ENCODE data around the gene GABARAPL1. TPM values are rescaled to one million over a fixed set of nuclear protein-coding genes. Genes with fewer than 3 reads are reported as not detected.

Gene GABARAPL1
- polyA plus RNA-seq, 1 donor from 2014 or later = 213 TPM

DNA sequence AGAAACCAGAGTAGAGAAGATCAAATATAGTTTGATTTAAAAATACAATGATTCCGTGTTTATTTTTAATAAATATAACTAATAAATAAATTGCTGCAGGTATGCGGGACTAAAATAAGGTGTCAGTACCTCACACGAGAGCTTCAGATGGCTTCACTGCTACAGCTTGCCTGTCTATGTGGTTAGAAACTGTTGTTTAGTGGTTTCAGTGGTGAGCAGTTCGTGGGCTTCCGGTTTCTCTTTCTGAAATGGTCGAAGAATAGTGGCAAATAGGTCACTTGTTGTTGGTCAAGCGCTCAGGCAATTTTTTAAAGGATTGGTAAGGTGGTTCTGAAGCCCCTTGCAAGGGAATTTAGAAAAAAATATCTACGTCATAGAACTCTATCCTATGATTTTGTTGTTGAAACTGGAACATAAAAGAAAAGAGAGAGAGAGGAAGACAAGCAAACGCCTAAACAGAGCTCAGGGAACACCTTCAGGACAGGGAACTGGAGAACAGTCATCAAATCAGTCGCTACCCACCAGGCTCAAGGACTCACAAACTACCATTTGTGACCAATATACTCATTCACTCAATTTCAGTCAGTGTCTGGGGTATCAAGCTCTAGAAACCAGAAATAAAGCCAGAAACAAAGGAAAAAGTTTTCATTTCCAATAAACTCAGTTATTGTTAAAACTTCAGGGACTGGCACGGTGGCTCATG, 31.3 kb downstream of the GABARAPL1 start:
- no peaks in the 10 kb centered on the region for H3K79me2 ChIP-seq (replicated peaks; ENCODE audit: insufficient read depth, low read length)
- no peak overlapping the region for H2AFZ ChIP-seq (ENCODE audit: low read depth, low read length)
- TF ChIP-seq, protein P1, sequence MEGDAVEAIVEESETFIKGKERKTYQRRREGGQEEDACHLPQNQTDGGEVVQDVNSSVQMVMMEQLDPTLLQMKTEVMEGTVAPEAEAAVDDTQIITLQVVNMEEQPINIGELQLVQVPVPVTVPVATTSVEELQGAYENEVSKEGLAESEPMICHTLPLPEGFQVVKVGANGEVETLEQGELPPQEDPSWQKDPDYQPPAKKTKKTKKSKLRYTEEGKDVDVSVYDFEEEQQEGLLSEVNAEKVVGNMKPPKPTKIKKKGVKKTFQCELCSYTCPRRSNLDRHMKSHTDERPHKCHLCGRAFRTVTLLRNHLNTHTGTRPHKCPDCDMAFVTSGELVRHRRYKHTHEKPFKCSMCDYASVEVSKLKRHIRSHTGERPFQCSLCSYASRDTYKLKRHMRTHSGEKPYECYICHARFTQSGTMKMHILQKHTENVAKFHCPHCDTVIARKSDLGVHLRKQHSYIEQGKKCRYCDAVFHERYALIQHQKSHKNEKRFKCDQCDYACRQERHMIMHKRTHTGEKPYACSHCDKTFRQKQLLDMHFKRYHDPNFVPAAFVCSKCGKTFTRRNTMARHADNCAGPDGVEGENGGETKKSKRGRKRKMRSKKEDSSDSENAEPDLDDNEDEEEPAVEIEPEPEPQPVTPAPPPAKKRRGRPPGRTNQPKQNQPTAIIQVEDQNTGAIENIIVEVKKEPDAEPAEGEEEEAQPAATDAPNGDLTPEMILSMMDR (IDR thresholded peaks at IDR 0.05; ENCODE audit: poor library complexity, severe bottlenecking) = no peak
- TF ChIP-seq EP300 (conservative IDR thresholded peaks at IDR 0.05; ENCODE audit: poor library complexity, severe bottlenecking) = no peak
- no peak for TF ChIP-seq POLR2AphosphoS5 (IDR thresholded peaks at IDR 0.05)
- no peak for TF ChIP-seq RAD21 (conservative IDR thresholded peaks at IDR 0.05)
- TF ChIP-seq REST (IDR thresholded peaks at IDR 0.05; ENCODE audit: borderline replicate concordance) = no peak
- TF ChIP-seq MXI1 (conservative IDR thresholded peaks at IDR 0.05; ENCODE audit: poor library complexity, severe bottlenecking) = no peak
- TF ChIP-seq TAF1 (IDR thresholded peaks at IDR 0.05; ENCODE audit: low read depth) = no peak
- TF ChIP-seq SMC3 (conservative IDR thresholded peaks at IDR 0.05; ENCODE audit: poor library complexity) = no peak
- TF ChIP-seq EZH2 (IDR thresholded peaks at IDR 0.05; ENCODE audit: borderline replicate concordance, insufficient read depth, low read length, poor library complexity, severe bottlenecking) = no peak
- H3K4me3 ChIP-seq (ENCODE audit: low read length) = no peak overlapping the region
- H3K9me2 ChIP-seq (ENCODE audit: insufficient read depth, low read length) = no peaks in the 10 kb centered on the region
- H3F3A ChIP-seq (ENCODE audit: insufficient read depth, low read length, poor library complexity, severe bottlenecking) = no peaks in the 10 kb centered on the region
- H3K36me3 ChIP-seq (ENCODE audit: insufficient read depth, low read length) = no peaks in the 10 kb centered on the region
- H4K20me1 ChIP-seq (ENCODE audit: insufficient read depth) = no peaks in the 10 kb centered on the region
- H3K9ac ChIP-seq (ENCODE audit: low read length) = no peak overlapping the region
- no peaks in the 10 kb centered on the region for H3K9me3 ChIP-seq (ENCODE audit: low read length)
- no peak overlapping the region for H3K4me2 ChIP-seq (ENCODE audit: low read length)
- H3K27me3 ChIP-seq (ENCODE audit: insufficient read depth, low read depth, low read length) = no peaks in the 10 kb centered on the region
- H3K27ac ChIP-seq (ENCODE audit: low read length) = no peak overlapping the region

GRCh38 chr12:10247436-10248058, 34.9 kb downstream of the GABARAPL1 start:
- Histone ChIP-seq H3K4me3 (ENCODE audit: low read length) (no peak overlapping the region), H4K20me1 (ENCODE audit: insufficient read depth) (no peaks in the 10 kb centered on the region), H3K9me2 (ENCODE audit: insufficient read depth, low read length) (no peaks in the 10 kb centered on the region), H3K9ac (ENCODE audit: low read length) (no peak overlapping the region), H3K36me3 (ENCODE audit: insufficient read depth, low read length) (no peaks in the 10 kb centered on the region), H2AFZ (ENCODE audit: low read depth, low read length) (no peak overlapping the region), H3F3A (ENCODE audit: insufficient read depth, low read length, poor library complexity, severe bottlenecking) (no peaks in the 10 kb centered on the region), H3K27ac (ENCODE audit: low read length) (no peak overlapping the region), H3K27me3 (ENCODE audit: insufficient read depth, low read depth, low read length) (no peaks in the 10 kb centered on the region), H3K79me2 (replicated peaks; ENCODE audit: insufficient read depth, low read length) (no peaks in the 10 kb centered on the region), H3K9me3 (ENCODE audit: low read length) (no peaks in the 10 kb centered on the region), H3K4me2 (ENCODE audit: low read length) (no peak overlapping the region)
- no peak for TF ChIP-seq EZH2 (IDR thresholded peaks at IDR 0.05; ENCODE audit: borderline replicate concordance, insufficient read depth, low read length, poor library complexity, severe bottlenecking)
- no peak for TF ChIP-seq TAF1 (IDR thresholded peaks at IDR 0.05; ENCODE audit: low read depth)
- no peak for TF ChIP-seq MXI1 (conservative IDR thresholded peaks at IDR 0.05; ENCODE audit: poor library complexity, severe bottlenecking)

All from neural cell (in vitro differentiated cells).